ENCODE measurements around the gene LAMC2. TPM values are rescaled to one million over a fixed set of nuclear protein-coding genes. Genes with fewer than 3 reads are reported as not detected.

LAMC2 gene
- total RNA-seq, 1 donor from 2014 or later = 13.8 TPM

DNA sequence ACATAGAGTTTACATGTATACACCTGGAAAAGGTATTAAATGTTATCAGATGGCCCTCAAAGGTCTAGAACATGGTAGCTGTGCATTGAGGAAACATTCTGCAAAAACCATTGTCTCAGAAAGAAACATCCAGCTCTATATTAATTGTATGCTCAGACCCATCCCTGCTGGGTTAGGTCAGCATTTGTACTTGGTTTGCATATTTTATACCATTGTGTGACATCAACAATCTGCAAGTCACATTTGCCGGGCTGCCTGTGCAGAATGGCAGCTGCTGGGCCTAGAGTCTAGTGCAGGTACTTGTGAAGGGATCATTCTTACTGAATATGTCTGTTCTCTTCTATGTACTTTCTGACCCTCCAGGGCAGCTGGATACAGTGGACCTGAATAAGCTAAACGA lies 43.9 kb upstream of the LAMC2 start:
- Mint-ChIP-seq H3K4me3 (ENCODE audit: unreplicated experiment) (no peak overlapping the region), H3K27me3 (ENCODE audit: low read depth) (no peaks in the 10 kb centered on the region), H3K9me3 (ENCODE audit: low read depth) (no peaks in the 10 kb centered on the region), H3K4me1 (ENCODE audit: low read depth) (peaks cover 14% of the 10 kb centered on the region), H3K36me3 (ENCODE audit: low read depth) (peaks cover 47% of the 10 kb centered on the region), H3K27ac (ENCODE audit: unreplicated experiment) (no peak overlapping the region)
- TF ChIP-seq, protein P1, sequence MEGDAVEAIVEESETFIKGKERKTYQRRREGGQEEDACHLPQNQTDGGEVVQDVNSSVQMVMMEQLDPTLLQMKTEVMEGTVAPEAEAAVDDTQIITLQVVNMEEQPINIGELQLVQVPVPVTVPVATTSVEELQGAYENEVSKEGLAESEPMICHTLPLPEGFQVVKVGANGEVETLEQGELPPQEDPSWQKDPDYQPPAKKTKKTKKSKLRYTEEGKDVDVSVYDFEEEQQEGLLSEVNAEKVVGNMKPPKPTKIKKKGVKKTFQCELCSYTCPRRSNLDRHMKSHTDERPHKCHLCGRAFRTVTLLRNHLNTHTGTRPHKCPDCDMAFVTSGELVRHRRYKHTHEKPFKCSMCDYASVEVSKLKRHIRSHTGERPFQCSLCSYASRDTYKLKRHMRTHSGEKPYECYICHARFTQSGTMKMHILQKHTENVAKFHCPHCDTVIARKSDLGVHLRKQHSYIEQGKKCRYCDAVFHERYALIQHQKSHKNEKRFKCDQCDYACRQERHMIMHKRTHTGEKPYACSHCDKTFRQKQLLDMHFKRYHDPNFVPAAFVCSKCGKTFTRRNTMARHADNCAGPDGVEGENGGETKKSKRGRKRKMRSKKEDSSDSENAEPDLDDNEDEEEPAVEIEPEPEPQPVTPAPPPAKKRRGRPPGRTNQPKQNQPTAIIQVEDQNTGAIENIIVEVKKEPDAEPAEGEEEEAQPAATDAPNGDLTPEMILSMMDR (IDR thresholded peaks at IDR 0.05) = no peak
- DNase-seq (ENCODE audit: low spot score) = no peak

DNA sequence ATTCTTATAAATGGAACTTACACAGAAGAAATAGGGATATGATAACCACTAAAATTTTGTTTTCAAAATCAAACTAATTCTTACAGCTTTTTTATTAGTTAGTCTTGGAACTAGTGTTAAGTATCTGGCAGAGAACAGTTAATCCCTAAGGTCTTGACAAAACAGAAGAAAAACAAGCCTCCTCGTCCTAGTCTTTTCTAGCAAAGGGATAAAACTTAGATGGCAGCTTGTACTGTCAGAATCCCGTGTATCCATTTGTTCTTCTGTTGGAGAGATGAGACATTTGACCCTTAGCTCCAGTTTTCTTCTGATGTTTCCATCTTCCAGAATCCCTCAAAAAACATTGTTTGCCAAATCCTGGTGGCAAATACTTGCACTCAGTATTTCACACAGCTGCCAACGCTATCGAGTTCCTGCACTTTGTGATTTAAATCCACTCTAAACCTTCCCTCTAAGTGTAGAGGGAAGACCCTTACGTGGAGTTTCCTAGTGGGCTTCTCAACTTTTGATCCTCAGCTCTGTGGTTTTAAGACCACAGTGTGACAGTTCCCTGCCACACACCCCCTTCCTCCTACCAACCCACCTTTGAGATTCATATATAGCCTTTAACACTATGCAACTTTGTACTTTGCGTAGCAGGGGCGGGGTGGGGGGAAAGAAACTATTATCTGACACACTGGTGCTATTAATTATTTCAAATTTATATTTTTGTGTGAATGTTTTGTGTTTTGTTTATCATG lies 42.3 kb upstream of the LAMC2 start:
- no peak overlapping the region for H3K4me3 Mint-ChIP-seq (ENCODE audit: unreplicated experiment)
- TF ChIP-seq, protein P1 (IDR thresholded peaks at IDR 0.05) = no peak
- no peak overlapping the region for H3K27ac Mint-ChIP-seq (ENCODE audit: unreplicated experiment)
- H3K9me3 Mint-ChIP-seq (ENCODE audit: low read depth) = no peaks in the 10 kb centered on the region
- DNase-seq (ENCODE audit: low spot score) = no peak
- peaks cover 29% of the 10 kb centered on the region for H3K4me1 Mint-ChIP-seq (ENCODE audit: low read depth)
- no peaks in the 10 kb centered on the region for H3K27me3 Mint-ChIP-seq (ENCODE audit: low read depth)
- H3K36me3 Mint-ChIP-seq (ENCODE audit: low read depth) = peaks cover 36% of the 10 kb centered on the region

- H3K27ac Mint-ChIP-seq (ENCODE audit: unreplicated experiment) = no peak overlapping the region
- H3K4me3 Mint-ChIP-seq (ENCODE audit: unreplicated experiment) = no peak overlapping the region
- peaks cover 29% of the 10 kb centered on the region for H3K36me3 Mint-ChIP-seq (ENCODE audit: low read depth)
These were observed 41.3 kb upstream of the LAMC2 start for GRCh38 chr1:183144752-183145151.

GRCh38 chr1:183147735-183148134 lies 38.3 kb upstream of the LAMC2 start:
- H3K36me3 Mint-ChIP-seq (ENCODE audit: low read depth) = peaks cover 8% of the 10 kb centered on the region
- no peak for DNase-seq (ENCODE audit: low spot score)
- H3K9me3 Mint-ChIP-seq (ENCODE audit: low read depth) = no peaks in the 10 kb centered on the region
- peaks cover 27% of the 10 kb centered on the region for H3K4me1 Mint-ChIP-seq (ENCODE audit: low read depth)
- no peak overlapping the region for H3K4me3 Mint-ChIP-seq (ENCODE audit: unreplicated experiment)
- peak overlapping the region; percentile 2 for H3K27ac Mint-ChIP-seq (ENCODE audit: unreplicated experiment)
- TF ChIP-seq, protein P1 (IDR thresholded peaks at IDR 0.05) = no peak
- no peaks in the 10 kb centered on the region for H3K27me3 Mint-ChIP-seq (ENCODE audit: low read depth)

More at GRCh38 chr1:183144752-183145151, 41.3 kb upstream of the LAMC2 start:
- TF ChIP-seq, protein P1 (IDR thresholded peaks at IDR 0.05) = no peak
- Mint-ChIP-seq H3K9me3 (ENCODE audit: low read depth) (no peaks in the 10 kb centered on the region), H3K4me1 (ENCODE audit: low read depth) (peaks cover 27% of the 10 kb centered on the region), H3K27me3 (ENCODE audit: low read depth) (no peaks in the 10 kb centered on the region)
- DNase-seq (ENCODE audit: low spot score) = no peak

GRCh38 chr1:183148599-183148998 lies 37.5 kb upstream of the LAMC2 start:
- peaks cover 4% of the 10 kb centered on the region for H3K36me3 Mint-ChIP-seq (ENCODE audit: low read depth)
- H3K27ac Mint-ChIP-seq (ENCODE audit: unreplicated experiment) = peak overlapping the region; percentile 81
- H3K4me3 Mint-ChIP-seq (ENCODE audit: unreplicated experiment) = no peak overlapping the region
- H3K9me3 Mint-ChIP-seq (ENCODE audit: low read depth) = no peaks in the 10 kb centered on the region
- TF ChIP-seq, protein P1 (IDR thresholded peaks at IDR 0.05) = no peak
- H3K27me3 Mint-ChIP-seq (ENCODE audit: low read depth) = no peaks in the 10 kb centered on the region
- H3K4me1 Mint-ChIP-seq (ENCODE audit: low read depth) = peaks cover 27% of the 10 kb centered on the region
- DNase-seq (ENCODE audit: low spot score) = no peak
